Esophagus squamous epithelium (tissue), 5 donors: ENCODE data around the gene LMAN1L. TPM values are rescaled to one million over a fixed set of nuclear protein-coding genes. Genes with fewer than 3 reads are reported as not detected.
"Not testable (repeated sequence)": the region's sequence is repeated elsewhere in the genome, so short reads cannot be mapped to it uniquely, and the experiment has no call there.

Experiments used
- DNase-seq: peaks from one replicate; lab custom pipeline; 2025; lab: John Stamatoyannopoulos, UW
- H3K27ac ChIP-seq, 4 donors: fragments of 200-600 bp; sonication (generic); one replicate each; pipeline ENCODE4 v1.5.1; 2016 to 2019; ENCODE audit warnings: mild to moderate bottlenecking in 1 of 4
- H3K27me3 ChIP-seq, 4 donors: fragments of 200-600 bp; sonication (generic); 1 replicate in 3 of 4; 2 replicates in 1 of 4; pipeline versions ENCODE4 v1.5.1 to v1.6.0; 2017 to 2021; ENCODE audit warnings: antibody characterized with exemption in 1 of 4
- H3K36me3 ChIP-seq, 3 donors: fragments of 200-600 bp; sonication (generic); one replicate each; pipeline ENCODE4 v1.5.1; 2016 to 2019
- H3K4me1 ChIP-seq, 3 donors: fragments of 200-600 bp; sonication (generic); one replicate each; pipeline ENCODE4 v1.5.1; 2017 to 2019
- H3K4me3 ChIP-seq, 4 donors: fragments of 200-600 bp; sonication (generic); 1 replicate in 3 of 4; 2 replicates in 1 of 4; pipeline ENCODE4 v1.5.1; 2016 to 2019; ENCODE audit warnings: mild to moderate bottlenecking in 2 of 4, moderate library complexity in 1 of 4
- H3K9me3 ChIP-seq, 3 donors: fragments of 200-600 bp; sonication (generic); one replicate each; pipeline ENCODE4 v1.5.1; 2016 to 2019
- POLR2A ChIP-seq, 4 donors: fragments of 450-650 bp; IDR thresholded peaks; one replicate each; pipeline ENCODE4 v1.6.1; 2017; ENCODE audit warnings: antibody characterized with exemption in 4 of 4, mild to moderate bottlenecking in 4 of 4, moderate library complexity in 3 of 4
- WGBS, 2 donors: methylation state at CpG; one replicate each; pipeline ENCODE4 v1.1.5; 2018; 5-methylcytosine and 5-hydroxymethylcytosine counted together
- intact Hi-C: fragments of 100-400 bp; cut with DNase I; formaldehyde crosslinking; loops from one replicate; pipeline ENCODE4 v1.15.0; 2022
- total RNA-seq, 4 donors: library from RNA; depleted of rRNA; stranded (reverse); fragments of >200 nt; gene quantifications; one replicate each; pipeline ENCODE4 v1.1.0, GENCODE V29; 2016
- TF ChIP-seq, protein P1 (sequence below), 6 experiments: fragments of 450-650 bp in 4 of 6; fragments of 200-600 bp in 2 of 6; sonication (generic) in 2 of 6; IDR thresholded peaks; one replicate each; pipeline ENCODE4 v1.5.1; 2016 to 2019; ENCODE audit warnings: antibody characterized with exemption in 6 of 6, mild to moderate bottlenecking in 4 of 6, moderate library complexity in 4 of 6
- donor health status: DM: yes; HTN: yes; CAD: no.

LMAN1L gene
- total RNA-seq, 4 donors from 2014 or later = 0.18 TPM; not detected in 3

DNA sequence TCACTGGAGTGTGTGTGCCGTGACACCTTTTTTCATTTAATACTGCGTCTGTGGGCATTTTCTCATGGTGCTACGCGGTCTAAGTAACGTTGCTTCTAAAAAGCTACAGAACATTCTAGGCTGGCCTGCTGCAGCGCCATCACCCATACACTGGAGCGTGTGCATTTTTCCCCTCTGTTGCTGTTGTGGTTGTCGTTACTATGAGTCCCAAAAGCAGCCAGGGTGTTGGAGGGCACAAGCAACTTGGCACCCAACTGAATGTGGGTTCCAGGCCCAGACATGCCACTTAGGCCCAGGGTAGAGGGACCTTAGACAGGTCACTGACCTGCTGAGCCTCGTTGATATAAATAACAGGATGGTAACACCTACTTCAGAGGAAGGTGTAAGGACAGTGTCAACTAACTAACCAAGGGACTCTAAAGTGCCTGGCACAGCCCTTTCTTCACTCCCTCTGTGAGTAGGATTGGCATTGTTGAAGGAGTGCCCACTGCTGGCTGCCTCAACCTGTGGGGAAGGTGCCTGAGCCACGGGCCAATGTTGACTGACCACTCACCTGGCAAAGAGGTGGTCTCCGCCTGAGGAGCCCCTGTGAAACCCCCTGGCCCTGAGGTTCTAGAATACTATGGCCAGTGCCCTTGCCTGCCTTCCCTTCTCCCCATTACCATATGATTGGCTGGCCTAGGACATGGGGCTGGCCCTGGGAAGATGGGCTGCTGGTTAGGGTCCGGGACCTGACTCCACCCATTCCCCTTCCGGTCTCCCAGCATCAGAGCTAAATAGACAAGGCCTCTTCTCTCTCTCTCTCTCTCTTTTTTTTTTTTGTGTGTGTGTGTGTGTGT, 27.2 kb upstream of the LMAN1L start:
- TF ChIP-seq POLR2A (IDR thresholded peaks at IDR 0.05) = no peak
- TF ChIP-seq, protein P1, sequence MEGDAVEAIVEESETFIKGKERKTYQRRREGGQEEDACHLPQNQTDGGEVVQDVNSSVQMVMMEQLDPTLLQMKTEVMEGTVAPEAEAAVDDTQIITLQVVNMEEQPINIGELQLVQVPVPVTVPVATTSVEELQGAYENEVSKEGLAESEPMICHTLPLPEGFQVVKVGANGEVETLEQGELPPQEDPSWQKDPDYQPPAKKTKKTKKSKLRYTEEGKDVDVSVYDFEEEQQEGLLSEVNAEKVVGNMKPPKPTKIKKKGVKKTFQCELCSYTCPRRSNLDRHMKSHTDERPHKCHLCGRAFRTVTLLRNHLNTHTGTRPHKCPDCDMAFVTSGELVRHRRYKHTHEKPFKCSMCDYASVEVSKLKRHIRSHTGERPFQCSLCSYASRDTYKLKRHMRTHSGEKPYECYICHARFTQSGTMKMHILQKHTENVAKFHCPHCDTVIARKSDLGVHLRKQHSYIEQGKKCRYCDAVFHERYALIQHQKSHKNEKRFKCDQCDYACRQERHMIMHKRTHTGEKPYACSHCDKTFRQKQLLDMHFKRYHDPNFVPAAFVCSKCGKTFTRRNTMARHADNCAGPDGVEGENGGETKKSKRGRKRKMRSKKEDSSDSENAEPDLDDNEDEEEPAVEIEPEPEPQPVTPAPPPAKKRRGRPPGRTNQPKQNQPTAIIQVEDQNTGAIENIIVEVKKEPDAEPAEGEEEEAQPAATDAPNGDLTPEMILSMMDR (IDR thresholded peaks at IDR 0.05) = no peak
- intact Hi-C loops = no loop called here
- Histone ChIP-seq H3K4me1 (peaks cover 80 to 92% (median 88%) of the 10 kb centered on the region in 3 donors), H3K4me3 (peak overlapping the region in 3 of 4 donors; percentile 11 to 96 (median 84)), H3K36me3 (no peaks in the 10 kb centered on the region), H3K9me3 (no peaks in the 10 kb centered on the region), H3K27me3 (no peaks in the 10 kb centered on the region), H3K27ac (peak overlapping the region; percentile 89 to 99 (median 96))
- whole genome bisulfite sequencing, 2 donors = 63 to 64% methylated on average over 11 to 13 of the region's 13 CpGs
- DNase-seq = no peak

DNA sequence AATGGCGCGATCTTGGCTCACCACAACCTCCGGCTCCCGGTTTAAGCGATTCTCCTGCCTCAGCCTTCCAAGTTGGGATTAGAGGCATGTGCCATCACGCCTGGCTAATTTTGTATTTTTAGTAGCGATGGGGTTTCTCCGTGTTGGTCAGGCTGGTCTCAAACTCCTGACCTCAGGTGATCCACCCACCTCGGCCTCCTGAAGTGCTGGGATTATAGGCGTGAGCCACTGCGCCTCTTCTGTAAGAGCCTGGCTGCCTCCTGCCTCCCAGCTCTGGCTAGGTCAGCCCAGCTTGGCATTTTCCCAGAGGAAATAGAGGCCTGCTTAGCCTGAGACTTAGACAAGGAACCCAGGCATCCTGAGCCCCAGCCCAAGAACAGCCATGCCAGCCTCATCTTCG, 26.6 kb upstream of the LMAN1L start:
- intact Hi-C loops, DNase-seq, H3K9me3 ChIP-seq, H3K27me3 ChIP-seq, H3K36me3 ChIP-seq: not testable (repeated sequence)
- 24 to 40% methylated on average over 2 to 7 of the region's 12 CpGs for WGBS, 2 donors
- Histone ChIP-seq H3K4me3 (peak overlapping the region in 3 of 4 donors; percentile 11 to 96 (median 84)), H3K4me1 (peaks cover 84 to 92% (median 85%) of the 10 kb centered on the region in 3 donors), H3K27ac (peak overlapping the region; percentile 78 to 99 (median 92))

DNA sequence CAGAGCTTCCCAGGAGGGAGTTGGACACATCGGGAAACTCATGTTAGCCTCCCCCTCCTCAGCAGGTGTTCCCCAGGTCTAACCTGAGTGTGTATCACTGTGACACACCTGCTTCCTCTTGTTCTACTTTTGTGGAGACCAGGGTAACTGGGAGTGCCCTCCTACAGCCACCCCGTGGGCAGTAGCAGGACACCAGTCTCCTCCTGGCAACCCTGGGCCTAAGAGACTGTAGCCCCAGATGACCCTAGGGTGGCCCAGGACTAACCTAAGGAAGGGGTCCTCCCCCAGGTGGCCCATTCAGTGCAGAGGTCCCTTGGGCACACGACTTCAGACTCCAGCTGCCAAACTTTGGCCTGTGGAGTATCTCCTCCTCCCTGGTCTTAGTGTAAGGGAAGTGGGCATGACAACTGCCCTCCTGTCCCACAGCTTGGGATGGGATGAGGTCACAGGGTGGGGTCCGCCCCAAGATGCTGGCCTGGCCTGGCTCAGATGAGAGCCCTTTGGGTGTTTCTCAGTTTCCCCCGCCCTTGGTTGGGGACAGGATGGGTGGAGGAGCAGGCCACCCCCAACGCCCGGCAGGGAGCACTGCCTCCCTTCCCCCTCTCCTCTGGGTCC, 26.0 kb upstream of the LMAN1L start:
- intact Hi-C loops = no loop called here
- no peaks in the 10 kb centered on the region for H3K36me3 ChIP-seq
- 40 to 86% methylated on average over 1 of the region's 7 CpGs for WGBS, 2 donors
- TF ChIP-seq POLR2A (IDR thresholded peaks at IDR 0.05) = no peak
- TF ChIP-seq, protein P1 (IDR thresholded peaks at IDR 0.05) = no peak
- no peaks in the 10 kb centered on the region for H3K27me3 ChIP-seq
- peak overlapping the region; percentile 78 to 99 (median 92) for H3K27ac ChIP-seq
- no peak for DNase-seq
- H3K4me1 ChIP-seq = peaks cover 83 to 92% (median 84%) of the 10 kb centered on the region in 3 donors
- H3K9me3 ChIP-seq = no peaks in the 10 kb centered on the region
- peak overlapping the region in 3 of 4 donors; percentile 14 to 96 (median 84) for H3K4me3 ChIP-seq

DNA sequence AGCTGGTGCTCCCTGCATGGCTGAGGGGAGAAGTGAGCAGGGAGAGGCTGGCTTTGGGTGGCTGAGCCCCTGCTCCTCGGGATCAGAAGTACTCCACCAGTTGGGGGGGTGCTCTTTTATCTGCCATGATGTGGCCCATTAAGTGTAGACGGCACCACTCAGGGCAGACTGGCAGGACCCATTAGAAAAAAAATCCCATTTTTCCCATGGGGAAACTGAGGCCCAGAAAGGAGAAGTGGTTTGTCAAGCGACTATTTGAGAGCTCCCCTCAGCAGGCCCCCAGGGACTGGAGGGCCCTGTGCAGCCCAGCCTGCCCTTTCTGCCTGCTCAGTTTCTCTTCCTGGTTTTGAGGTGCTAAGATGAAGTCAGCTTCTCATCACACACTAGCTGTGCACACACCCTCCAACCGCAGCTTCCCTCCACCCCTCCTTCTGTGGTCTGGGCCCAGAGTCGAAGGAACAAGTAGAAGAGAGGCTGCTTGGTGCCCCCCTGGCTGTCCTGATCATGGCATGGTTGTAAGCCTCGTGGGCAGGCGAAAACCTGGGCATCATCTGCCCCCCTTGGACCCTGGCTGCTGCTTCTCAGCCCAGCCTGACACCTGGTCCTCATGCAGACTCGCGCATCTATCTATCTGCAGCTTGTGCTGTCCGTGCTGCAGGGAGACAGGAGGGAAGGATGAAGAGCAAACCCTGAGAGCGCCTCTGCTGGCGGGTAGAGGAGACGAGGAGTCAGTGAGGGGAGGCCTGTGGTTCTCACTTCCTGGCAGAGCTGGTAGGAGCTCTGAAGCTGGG, 25.2 kb upstream of the LMAN1L start:
- peak in 1 of 4 donors; percentile 57 for TF ChIP-seq POLR2A (IDR thresholded peaks at IDR 0.05)
- TF ChIP-seq, protein P1 (IDR thresholded peaks at IDR 0.05) = peak in 5 of 6 experiments; percentile 12 to 60 (median 34)

DNA sequence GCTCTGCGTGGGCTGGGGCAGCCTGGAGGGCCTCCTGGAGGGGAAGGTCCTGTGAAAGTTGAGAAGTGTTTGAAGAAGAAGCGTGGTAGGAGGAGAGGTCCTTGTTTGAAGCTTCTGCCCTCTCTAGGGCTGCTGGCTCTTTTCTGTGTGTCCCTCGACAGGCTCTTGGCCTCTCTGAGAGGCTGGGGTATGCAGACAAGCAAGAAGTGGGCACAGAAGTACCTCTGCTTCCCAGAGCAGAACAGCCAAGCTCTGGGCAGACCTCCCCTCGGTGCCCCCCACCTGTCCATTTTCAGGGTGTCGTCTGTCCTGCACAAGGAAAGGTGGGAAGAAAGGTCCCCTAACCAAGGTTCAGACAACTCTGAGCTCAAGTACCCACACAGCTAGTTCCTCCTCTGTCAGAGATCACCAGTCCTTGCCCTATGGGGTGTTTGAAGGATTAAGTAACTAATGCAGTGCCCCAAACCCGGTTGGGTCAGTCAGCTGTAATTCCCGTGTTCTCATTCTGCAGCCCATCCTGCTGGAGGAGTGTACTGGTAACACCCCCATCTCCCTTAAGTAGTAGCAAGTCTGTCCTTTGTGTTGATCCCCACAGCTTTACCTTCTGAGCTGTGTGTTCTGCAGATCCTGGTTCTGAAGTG, 24.5 kb upstream of the LMAN1L start:
- DNase-seq = no peak
- Histone ChIP-seq H3K4me3 (peak overlapping the region in 3 of 4 donors; percentile 26 to 96 (median 31)), H3K9me3 (no peaks in the 10 kb centered on the region), H3K27me3 (no peaks in the 10 kb centered on the region), H3K27ac (peak overlapping the region; percentile 78 to 99 (median 92)), H3K4me1 (peaks cover 92 to 100% (median 96%) of the 10 kb centered on the region in 3 donors), H3K36me3 (no peaks in the 10 kb centered on the region)
- 32 to 46% methylated on average over 7 of the region's 7 CpGs for WGBS, 2 donors
- intact Hi-C loops = no loop called here
- TF ChIP-seq, protein P1 (IDR thresholded peaks at IDR 0.05) = no peak
- TF ChIP-seq POLR2A (IDR thresholded peaks at IDR 0.05) = no peak

More for the DNA sequence above, 25.2 kb upstream of the LMAN1L start:
- intact Hi-C loops = no loop called here
- Histone ChIP-seq H3K9me3 (no peaks in the 10 kb centered on the region), H3K36me3 (no peaks in the 10 kb centered on the region), H3K4me1 (peaks cover 89 to 99% (median 91%) of the 10 kb centered on the region in 3 donors), H3K27me3 (no peaks in the 10 kb centered on the region), H3K4me3 (peak overlapping the region in 3 of 4 donors; percentile 26 to 96 (median 84)), H3K27ac (peak overlapping the region; percentile 78 to 99 (median 92))
- DNase-seq = peak; percentile 70
- WGBS, 2 donors = 34 to 38% methylated on average over 9 to 11 of the region's 13 CpGs
